Skin of body (tissue), 3 donors: ENCODE data around the gene OSBPL8. TPM values are rescaled to one million over a fixed set of nuclear protein-coding genes. Genes with fewer than 3 reads are reported as not detected.

ENCODE experiments used
- DNase-seq: peaks from one replicate; lab custom pipeline; 2025; lab: John Stamatoyannopoulos, UW
- small RNA-seq: library from RNA; depleted of rRNA; stranded (forward); fragments of <200 nt; gene quantifications from one replicate; pipeline ENCODE3, GENCODE V24; 2014; ENCODE audit warnings: low replicate concordance
- total RNA-seq: library from RNA; depleted of rRNA; stranded (reverse); fragments of >200 nt; gene quantifications from one replicate; pipeline ENCODE4 v1.2.3, GENCODE V29; 2014

Gene OSBPL8
- total RNA-seq, 1 donor from 2014 or later: 84.0 TPM

DNA sequence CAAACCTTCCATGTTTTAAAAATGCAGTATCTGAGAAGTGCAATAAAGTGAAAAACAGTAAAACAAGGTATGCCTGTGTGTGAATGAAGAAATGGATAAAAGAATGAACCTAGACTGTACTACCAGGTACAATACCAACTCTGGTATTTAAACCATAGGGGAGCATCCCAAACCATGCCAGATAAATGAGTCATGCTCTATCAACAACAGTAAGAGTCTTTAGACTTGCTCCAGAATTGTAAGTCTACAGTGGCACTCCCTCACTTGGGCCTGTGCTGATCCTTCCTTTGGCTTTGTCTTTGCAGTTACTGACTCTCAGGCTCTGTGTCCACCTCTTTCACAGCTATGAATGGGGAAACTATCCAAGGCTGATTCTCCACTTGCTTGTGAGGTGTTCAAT, 249.5 kb downstream of the OSBPL8 start:
- DNase-seq: no peak

GRCh38 chr12:76308866-76309265, 250.7 kb downstream of the OSBPL8 start:
- no peak for DNase-seq

GRCh38 chr12:76307083-76307482, 252.5 kb downstream of the OSBPL8 start:
- DNase-seq: no peak

GRCh38 chr12:76303989-76304460, 255.5 kb downstream of the OSBPL8 start:
- DNase-seq: no peak

DNA sequence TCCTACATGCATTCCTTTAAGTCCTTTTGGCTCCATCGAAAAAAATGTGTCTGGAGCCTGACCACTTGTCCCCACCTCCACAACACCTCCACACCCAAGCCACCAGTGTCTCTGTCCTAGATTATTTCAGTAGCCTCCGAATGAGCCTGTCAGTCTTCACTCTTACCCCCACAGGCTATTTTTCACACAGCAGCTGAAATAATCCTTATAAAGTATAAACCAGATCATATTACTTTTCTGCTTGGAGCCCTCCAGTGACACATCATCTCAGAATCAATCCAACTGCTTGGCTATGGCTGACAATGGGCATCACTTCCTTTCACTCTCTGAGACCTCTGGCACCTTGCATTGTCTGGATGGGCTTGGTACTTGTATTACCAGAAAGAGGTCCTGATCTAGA, 256.2 kb downstream of the OSBPL8 start:
- DNase-seq: no peak

Small RNAs within 50 kb of the gene (small RNA-seq; reads per million reads assigned to genes)
- not detected for gene RN7SKP172

Other genes starting within 250 kb of the OSBPL8 start
- gene BBS10, start 211.4 kb downstream of the OSBPL8 start, total RNA-seq: 16.8 TPM
- 96.4 TPM for gene ZDHHC17, start 204.3 kb upstream of the OSBPL8 start, total RNA-seq